Stimulated activated naive CD8-positive, alpha-beta T cell treated with anti-CD3 and anti-CD28 coated beads, Interleukin-15, Interleukin-2, amounts not matched to agents 100 ng/mL and 50 ng/mL, for 24 hours (primary cell): ENCODE results near the gene MEGF11.
"Not testable (repeated sequence)": the region's sequence is repeated elsewhere in the genome, so short reads cannot be mapped to it uniquely, and the experiment has no call there.

Experiments used
- H3K27ac Mint-ChIP-seq: one replicate; pipeline ENCODE4 v1.8.0; 2021; ENCODE audit warnings: mild to moderate bottlenecking, mixed read lengths
- H3K27me3 Mint-ChIP-seq: one replicate; pipeline ENCODE4 v1.8.0; 2021; ENCODE audit warnings: mixed read lengths
- H3K36me3 Mint-ChIP-seq: one replicate; pipeline ENCODE4 v1.8.0; 2021; ENCODE audit warnings: low read depth, mixed read lengths
- H3K4me1 Mint-ChIP-seq: one replicate; pipeline ENCODE4 v1.8.0; 2021; ENCODE audit warnings: low read depth, mixed read lengths
- H3K4me3 Mint-ChIP-seq: one replicate; pipeline ENCODE4 v1.8.0; 2021; ENCODE audit warnings: mild to moderate bottlenecking, mixed read lengths
- H3K9me3 Mint-ChIP-seq: one replicate; pipeline ENCODE4 v1.8.0; 2021; ENCODE audit warnings: mixed read lengths

MEGF11 gene

GRCh38 chr15:66254089-66254950 lies 770 bp upstream of the MEGF11 start:
- Mint-ChIP-seq H3K4me1 (peaks cover 17% of the 10 kb centered on the region), H3K27me3 (peaks cover 63% of the 10 kb centered on the region), H3K27ac (no peak overlapping the region), H3K9me3 (no peaks in the 10 kb centered on the region), H3K36me3 (no peaks in the 10 kb centered on the region), H3K4me3 (peak overlapping the region; percentile 83)

GRCh38 chr15:66252685-66253417 lies 699 bp downstream of the MEGF11 start:
- Mint-ChIP-seq H3K27me3 (peaks cover 69% of the 10 kb centered on the region), H3K4me3 (peak overlapping the region; percentile 66), H3K36me3 (no peaks in the 10 kb centered on the region), H3K4me1 (peaks cover 17% of the 10 kb centered on the region), H3K27ac (no peak overlapping the region), H3K9me3 (no peaks in the 10 kb centered on the region)

- Mint-ChIP-seq H3K36me3 (no peaks in the 10 kb centered on the region), H3K27ac (no peak overlapping the region), H3K4me3 (peak overlapping the region; percentile 66), H3K4me1 (peaks cover 17% of the 10 kb centered on the region), H3K27me3 (peaks cover 64% of the 10 kb centered on the region), H3K9me3 (no peaks in the 10 kb centered on the region)
These were observed 1.5 kb downstream of the MEGF11 start for GRCh38 chr15:66251790-66252684.

GRCh38 chr15:66251065-66251789 lies 2.3 kb downstream of the MEGF11 start:
- Mint-ChIP-seq H3K4me1 (peaks cover 17% of the 10 kb centered on the region), H3K27ac (no peak overlapping the region), H3K27me3 (peaks cover 58% of the 10 kb centered on the region), H3K36me3 (no peaks in the 10 kb centered on the region), H3K9me3 (no peaks in the 10 kb centered on the region), H3K4me3 (peak overlapping the region; percentile 32)

GRCh38 chr15:66249605-66250174 lies 3.9 kb downstream of the MEGF11 start:
- no peak overlapping the region for H3K4me3 Mint-ChIP-seq
- no peaks in the 10 kb centered on the region for H3K9me3 Mint-ChIP-seq
- H3K27ac Mint-ChIP-seq: no peak overlapping the region
- peaks cover 48% of the 10 kb centered on the region for H3K27me3 Mint-ChIP-seq
- H3K4me1 Mint-ChIP-seq: peaks cover 15% of the 10 kb centered on the region
- H3K36me3 Mint-ChIP-seq: no peaks in the 10 kb centered on the region

- Mint-ChIP-seq H3K27ac (no peak overlapping the region), H3K4me3 (no peak overlapping the region), H3K4me1 (no peaks in the 10 kb centered on the region), H3K27me3 (peaks cover 40% of the 10 kb centered on the region), H3K36me3 (no peaks in the 10 kb centered on the region), H3K9me3 (no peaks in the 10 kb centered on the region)
These were observed 6.6 kb downstream of the MEGF11 start for GRCh38 chr15:66246937-66247336.

GRCh38 chr15:66245832-66246231 lies 7.7 kb downstream of the MEGF11 start:
- H3K36me3 Mint-ChIP-seq, H3K9me3 Mint-ChIP-seq, H3K27ac Mint-ChIP-seq, H3K4me1 Mint-ChIP-seq, H3K4me3 Mint-ChIP-seq: not testable (repeated sequence)
- H3K27me3 Mint-ChIP-seq: peaks cover 38% of the 10 kb centered on the region

- H3K27me3 Mint-ChIP-seq: peaks cover 20% of the 10 kb centered on the region
- H3K4me1 Mint-ChIP-seq: no peaks in the 10 kb centered on the region
- no peaks in the 10 kb centered on the region for H3K36me3 Mint-ChIP-seq
- no peak overlapping the region for H3K4me3 Mint-ChIP-seq
- no peaks in the 10 kb centered on the region for H3K9me3 Mint-ChIP-seq
- no peak overlapping the region for H3K27ac Mint-ChIP-seq
These were observed 11.7 kb downstream of the MEGF11 start for GRCh38 chr15:66241908-66242285.

- H3K36me3 Mint-ChIP-seq: no peaks in the 10 kb centered on the region
- peaks cover 22% of the 10 kb centered on the region for H3K27me3 Mint-ChIP-seq
- no peaks in the 10 kb centered on the region for H3K4me1 Mint-ChIP-seq
- no peaks in the 10 kb centered on the region for H3K9me3 Mint-ChIP-seq
- H3K27ac Mint-ChIP-seq: no peak overlapping the region
- no peak overlapping the region for H3K4me3 Mint-ChIP-seq
These were observed 12.3 kb downstream of the MEGF11 start for GRCh38 chr15:66241087-66241907.

GRCh38 chr15:66240240-66240794 lies 13.2 kb downstream of the MEGF11 start:
- Mint-ChIP-seq H3K27ac (no peak overlapping the region), H3K9me3 (no peaks in the 10 kb centered on the region), H3K36me3 (no peaks in the 10 kb centered on the region), H3K4me1 (no peaks in the 10 kb centered on the region), H3K27me3 (peaks cover 22% of the 10 kb centered on the region), H3K4me3 (no peak overlapping the region)

GRCh38 chr15:66239514-66239913 lies 14.0 kb downstream of the MEGF11 start:
- Mint-ChIP-seq H3K27me3 (peaks cover 15% of the 10 kb centered on the region), H3K27ac (no peak overlapping the region), H3K4me1 (no peaks in the 10 kb centered on the region), H3K9me3 (no peaks in the 10 kb centered on the region), H3K36me3 (no peaks in the 10 kb centered on the region), H3K4me3 (no peak overlapping the region)

GRCh38 chr15:66238318-66238717 lies 15.2 kb downstream of the MEGF11 start:
- Mint-ChIP-seq H3K36me3 (no peaks in the 10 kb centered on the region), H3K4me1 (no peaks in the 10 kb centered on the region), H3K27ac (no peak overlapping the region), H3K27me3 (peaks cover 10% of the 10 kb centered on the region), H3K9me3 (no peaks in the 10 kb centered on the region), H3K4me3 (no peak overlapping the region)

- H3K36me3 Mint-ChIP-seq: no peaks in the 10 kb centered on the region
- no peaks in the 10 kb centered on the region for H3K9me3 Mint-ChIP-seq
- H3K4me3 Mint-ChIP-seq: no peak overlapping the region
- H3K27me3 Mint-ChIP-seq: peaks cover 10% of the 10 kb centered on the region
- H3K27ac Mint-ChIP-seq: no peak overlapping the region
- no peaks in the 10 kb centered on the region for H3K4me1 Mint-ChIP-seq
These were observed 15.9 kb downstream of the MEGF11 start for GRCh38 chr15:66237513-66238235.
